ENCODE results near the gene PIERCE2.
"Not testable (repeated sequence)": the region's sequence is repeated elsewhere in the genome, so short reads cannot be mapped to it uniquely, and the experiment has no call there.

The PIERCE2 gene

GRCh38 chr15:55434989-55435825, 26.9 kb downstream of the PIERCE2 start:
- peak in 1 of 2 experiments; percentile 6 for DNase-seq

- not testable (repeated sequence) for DNase-seq
Measured at GRCh38 chr15:55443141-55443540, 34.8 kb downstream of the PIERCE2 start.

- DNase-seq: not testable (repeated sequence)
Measured at GRCh38 chr15:55445936-55446335, 37.6 kb downstream of the PIERCE2 start.

- not testable (repeated sequence) for DNase-seq
Measured at GRCh38 chr15:55446379-55447029, 38.2 kb downstream of the PIERCE2 start.

GRCh38 chr15:55447030-55447394, 38.7 kb downstream of the PIERCE2 start:
- DNase-seq: not testable (repeated sequence)

- no peak for DNase-seq
Measured at GRCh38 chr15:55457401-55458022, 49.2 kb downstream of the PIERCE2 start.

- DNase-seq: no peak
Measured at GRCh38 chr15:55461447-55461846, 53.2 kb downstream of the PIERCE2 start.

GRCh38 chr15:55468321-55468720, 60.0 kb downstream of the PIERCE2 start:
- DNase-seq: no peak
